Ishikawa (cell line): Measurements from ENCODE around the gene RAB17.

Experiments used
- EP300 ChIP-seq: IDR thresholded peaks from 2 replicates; pipeline ENCODE4 v1.6.1; 2012; ENCODE audit warnings: borderline replicate concordance
- TAF1 ChIP-seq: IDR thresholded peaks from 2 replicates; pipeline ENCODE4 v1.6.1; 2012; ENCODE audit warnings: low read depth, mild to moderate bottlenecking

GRCh38 chr2:237592425-237592980 lies 2.0 kb upstream of the RAB17 start:
- TF ChIP-seq EP300, result no peak
- no peak for TF ChIP-seq TAF1
